ENCODE results near the gene PRR14. TPM values are rescaled to one million over a fixed set of nuclear protein-coding genes. Genes with fewer than 3 reads are reported as not detected.

Gene PRR14
- total RNA-seq, 1 experiment from 2014 or later = 77.6 TPM

DNA sequence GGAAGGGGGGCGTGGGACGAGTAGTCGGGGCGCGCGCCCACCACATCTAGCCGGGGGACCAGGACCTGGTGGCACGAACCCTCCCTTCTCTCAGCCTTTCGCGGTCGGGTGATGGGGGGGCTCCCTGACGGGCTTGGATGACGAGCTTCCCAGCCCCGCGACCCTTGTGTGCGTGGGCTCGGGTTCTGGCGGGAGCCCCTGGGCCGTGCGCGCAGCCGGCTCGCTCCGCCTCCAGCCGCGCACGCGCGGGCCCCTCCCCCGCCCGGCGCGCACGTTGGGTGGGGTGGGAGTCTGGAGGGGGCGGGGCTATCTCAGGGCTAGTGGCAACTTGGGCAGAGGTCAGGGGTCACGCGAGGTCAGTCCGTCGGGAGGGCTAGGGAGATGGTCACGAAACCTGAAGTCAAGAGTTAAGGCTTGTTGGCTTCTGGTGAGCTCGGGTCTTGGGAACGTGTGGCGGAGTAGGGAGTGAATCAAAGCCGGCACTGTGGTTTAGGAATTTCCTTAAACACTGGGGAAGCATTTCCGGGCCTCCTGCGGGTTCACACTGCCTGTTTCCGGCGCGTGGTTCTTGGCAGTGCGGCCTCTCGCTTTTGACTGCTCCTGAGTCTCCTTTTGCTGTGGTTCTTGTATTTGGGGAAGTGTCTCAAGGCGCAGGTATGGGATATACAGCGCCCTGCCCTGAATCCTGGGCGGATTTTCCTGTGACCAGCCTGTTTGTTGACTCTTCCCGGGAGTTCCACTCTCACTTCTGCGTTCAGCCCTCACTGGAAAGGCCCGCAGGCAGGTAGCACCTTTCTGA, 48.3 kb downstream of the PRR14 start, which contains the start of gene SRCAP:
TSS of gene SRCAP (plus strand) at position 356 of the 799 bp plus-strand sequence. CDS start 1,654 bp downstream, outside the sequence.
- DNase-seq (ENCODE audit: low read depth, low spot score) (peak; percentile 82), ATAC-seq (peak; percentile 78)
- CTCF ChIA-PET = no interaction called here
- no peaks in the 10 kb centered on the region for H3K9me3 ChIP-seq (ENCODE audit: control insufficient read depth, insufficient read depth, low read depth, low read length)
- in situ Hi-C loops (cut with HindIII; ENCODE audit: low pct_unique_long_range_greater_than_20kb, low sequenced_read_pairs) = no loop called here
- H3K4me3 ChIP-seq (ENCODE audit: low read depth in 2 of 2, low read length in 2 of 2) = peak within 1 kb of the TSS; percentile 83 to 91
- POLR2A ChIA-PET = interaction anchor here (0.9 kb wide), 1 partner anchor 42 kb away, joined by 3 read pairs; no protein-coding TSS in a partner anchor
- BruUV-seq (replicated peaks) = no TSS peak
- H3K27ac ChIP-seq (ENCODE audit: low read length) = peak within 1 kb of the TSS; percentile 97
- H3K36me3 ChIP-seq (ENCODE audit: control insufficient read depth, insufficient read depth, low read length) = peaks cover 17% of the 10 kb centered on the region
- no peaks in the 10 kb centered on the region for H3K27me3 ChIP-seq (ENCODE audit: control insufficient read depth, insufficient read depth, low read length)
- TF ChIP-seq SIN3A (IDR thresholded peaks at IDR 0.05; ENCODE audit: borderline replicate concordance, insufficient read depth, low read depth, low read length) = peak; percentile 67; the same call in 1 of the 2 replicates
- TF ChIP-seq POLR2AphosphoS5 (IDR thresholded peaks at IDR 0.05; ENCODE audit: low read depth, low read length) = peak; percentile 70
- TF ChIP-seq, protein P1, sequence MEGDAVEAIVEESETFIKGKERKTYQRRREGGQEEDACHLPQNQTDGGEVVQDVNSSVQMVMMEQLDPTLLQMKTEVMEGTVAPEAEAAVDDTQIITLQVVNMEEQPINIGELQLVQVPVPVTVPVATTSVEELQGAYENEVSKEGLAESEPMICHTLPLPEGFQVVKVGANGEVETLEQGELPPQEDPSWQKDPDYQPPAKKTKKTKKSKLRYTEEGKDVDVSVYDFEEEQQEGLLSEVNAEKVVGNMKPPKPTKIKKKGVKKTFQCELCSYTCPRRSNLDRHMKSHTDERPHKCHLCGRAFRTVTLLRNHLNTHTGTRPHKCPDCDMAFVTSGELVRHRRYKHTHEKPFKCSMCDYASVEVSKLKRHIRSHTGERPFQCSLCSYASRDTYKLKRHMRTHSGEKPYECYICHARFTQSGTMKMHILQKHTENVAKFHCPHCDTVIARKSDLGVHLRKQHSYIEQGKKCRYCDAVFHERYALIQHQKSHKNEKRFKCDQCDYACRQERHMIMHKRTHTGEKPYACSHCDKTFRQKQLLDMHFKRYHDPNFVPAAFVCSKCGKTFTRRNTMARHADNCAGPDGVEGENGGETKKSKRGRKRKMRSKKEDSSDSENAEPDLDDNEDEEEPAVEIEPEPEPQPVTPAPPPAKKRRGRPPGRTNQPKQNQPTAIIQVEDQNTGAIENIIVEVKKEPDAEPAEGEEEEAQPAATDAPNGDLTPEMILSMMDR (IDR thresholded peaks at IDR 0.05) = no peak
- intact Hi-C loops (cut with micrococcal nuclease; ENCODE audit: unreplicated experiment) = no loop called here
- H3K4me1 ChIP-seq (ENCODE audit: control insufficient read depth, insufficient read depth, low read length) = peaks cover 19% of the 10 kb centered on the region

DNA sequence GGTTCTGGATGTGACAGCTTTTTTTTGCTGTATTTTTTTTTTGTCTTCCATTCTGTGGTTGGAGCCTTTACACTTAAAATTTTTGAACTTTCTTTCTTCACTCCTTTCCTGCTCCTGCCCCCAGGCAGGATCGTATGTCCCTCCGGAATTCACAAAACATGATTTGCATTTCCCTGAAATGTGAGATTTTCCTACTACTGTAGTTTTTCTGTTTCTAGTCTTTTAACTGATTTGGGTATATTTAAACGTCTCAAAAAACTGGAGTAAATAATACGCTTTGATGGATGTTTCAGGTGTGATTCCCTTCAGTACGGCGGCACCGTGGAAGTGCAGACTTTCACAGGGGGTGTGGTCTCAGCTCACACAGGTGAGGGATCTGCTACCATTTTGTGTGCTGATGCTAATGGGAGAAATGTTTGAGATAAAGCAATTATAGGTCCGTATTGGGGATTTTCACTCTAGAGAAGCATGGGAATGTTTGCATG, 48.9 kb downstream of the PRR14 start:
- peak overlapping the region; percentile 83 to 91 for H3K4me3 ChIP-seq (ENCODE audit: low read depth in 2 of 2, low read length in 2 of 2)
- POLR2A ChIA-PET = no interaction called here

More for the DNA sequence above, 48.9 kb downstream of the PRR14 start:
- ATAC-seq (no peak), DNase-seq (ENCODE audit: low read depth, low spot score) (no peak)
- Histone ChIP-seq H3K4me1 (ENCODE audit: control insufficient read depth, insufficient read depth, low read length) (peaks cover 19% of the 10 kb centered on the region), H3K27me3 (ENCODE audit: control insufficient read depth, insufficient read depth, low read length) (no peaks in the 10 kb centered on the region), H3K9me3 (ENCODE audit: control insufficient read depth, insufficient read depth, low read depth, low read length) (no peaks in the 10 kb centered on the region), H3K27ac (ENCODE audit: low read length) (peak overlapping the region; percentile 97), H3K36me3 (ENCODE audit: control insufficient read depth, insufficient read depth, low read length) (peaks cover 24% of the 10 kb centered on the region)
- TF ChIP-seq SIN3A (IDR thresholded peaks at IDR 0.05; ENCODE audit: borderline replicate concordance, insufficient read depth, low read depth, low read length) = no peak
- no peak for TF ChIP-seq TCF7L2 (IDR thresholded peaks at IDR 0.05; ENCODE audit: low read depth, low read length)
- no peak for TF ChIP-seq POLR2AphosphoS5 (IDR thresholded peaks at IDR 0.05; ENCODE audit: low read depth, low read length)
- TF ChIP-seq, protein P2, sequence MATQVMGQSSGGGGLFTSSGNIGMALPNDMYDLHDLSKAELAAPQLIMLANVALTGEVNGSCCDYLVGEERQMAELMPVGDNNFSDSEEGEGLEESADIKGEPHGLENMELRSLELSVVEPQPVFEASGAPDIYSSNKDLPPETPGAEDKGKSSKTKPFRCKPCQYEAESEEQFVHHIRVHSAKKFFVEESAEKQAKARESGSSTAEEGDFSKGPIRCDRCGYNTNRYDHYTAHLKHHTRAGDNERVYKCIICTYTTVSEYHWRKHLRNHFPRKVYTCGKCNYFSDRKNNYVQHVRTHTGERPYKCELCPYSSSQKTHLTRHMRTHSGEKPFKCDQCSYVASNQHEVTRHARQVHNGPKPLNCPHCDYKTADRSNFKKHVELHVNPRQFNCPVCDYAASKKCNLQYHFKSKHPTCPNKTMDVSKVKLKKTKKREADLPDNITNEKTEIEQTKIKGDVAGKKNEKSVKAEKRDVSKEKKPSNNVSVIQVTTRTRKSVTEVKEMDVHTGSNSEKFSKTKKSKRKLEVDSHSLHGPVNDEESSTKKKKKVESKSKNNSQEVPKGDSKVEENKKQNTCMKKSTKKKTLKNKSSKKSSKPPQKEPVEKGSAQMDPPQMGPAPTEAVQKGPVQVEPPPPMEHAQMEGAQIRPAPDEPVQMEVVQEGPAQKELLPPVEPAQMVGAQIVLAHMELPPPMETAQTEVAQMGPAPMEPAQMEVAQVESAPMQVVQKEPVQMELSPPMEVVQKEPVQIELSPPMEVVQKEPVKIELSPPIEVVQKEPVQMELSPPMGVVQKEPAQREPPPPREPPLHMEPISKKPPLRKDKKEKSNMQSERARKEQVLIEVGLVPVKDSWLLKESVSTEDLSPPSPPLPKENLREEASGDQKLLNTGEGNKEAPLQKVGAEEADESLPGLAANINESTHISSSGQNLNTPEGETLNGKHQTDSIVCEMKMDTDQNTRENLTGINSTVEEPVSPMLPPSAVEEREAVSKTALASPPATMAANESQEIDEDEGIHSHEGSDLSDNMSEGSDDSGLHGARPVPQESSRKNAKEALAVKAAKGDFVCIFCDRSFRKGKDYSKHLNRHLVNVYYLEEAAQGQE (IDR thresholded peaks at IDR 0.05; ENCODE audit: insufficient read depth in 1 of 2, low read depth in 2 of 2, low read length in 1 of 2) = no peak
- TF ChIP-seq, protein P1 (IDR thresholded peaks at IDR 0.05) = no peak
- intact Hi-C loops (cut with micrococcal nuclease; ENCODE audit: unreplicated experiment) (no loop called here), in situ Hi-C loops (cut with HindIII; ENCODE audit: low pct_unique_long_range_greater_than_20kb, low sequenced_read_pairs) (no loop called here)
- BruUV-seq (replicated peaks) = no TSS peak
- CTCF ChIA-PET = no interaction called here

All from Panc1 (cell line).